Activated B cell treated with CpG ODN at 0.5 μM for 24 hours (primary cell): ENCODE measurements around the gene TMCO4. TPM values are rescaled to one million over a fixed set of nuclear protein-coding genes. Genes with fewer than 3 reads are reported as not detected.

ENCODE experiments used
- ATAC-seq: fragments of 200-7000 bp; cut with Tn5 transposase; one replicate; pipeline ENCODE4 v1.10.0; 2021; ENCODE audit warnings: low read depth, mild to moderate bottlenecking, moderate library complexity
- CTCF ChIA-PET: fragments of 350-600 bp; sonication (Branson Sonifier 250); formaldehyde crosslinking; loops from one replicate; lab custom pipeline; 2021; ENCODE audit warnings: antibody characterized with exemption; lab: Charles Lee
- POLR2A ChIA-PET: fragments of 350-600 bp; sonication (Branson Sonifier 250); formaldehyde crosslinking; loops from one replicate; lab custom pipeline; 2021; ENCODE audit warnings: antibody characterized with exemption; lab: Charles Lee
- DNase-seq: peaks from one replicate; pipeline ENCODE4 v3.0.0; 2022
- H3K27ac Mint-ChIP-seq: one replicate; pipeline ENCODE4 v1.8.0; 2020; ENCODE audit warnings: mixed read lengths
- H3K27me3 Mint-ChIP-seq: one replicate; pipeline ENCODE4 v1.8.0; 2021; ENCODE audit warnings: mixed read lengths
- H3K36me3 Mint-ChIP-seq: one replicate; pipeline ENCODE4 v1.8.0; 2021; ENCODE audit warnings: low read depth, mixed read lengths
- H3K4me1 Mint-ChIP-seq: one replicate; pipeline ENCODE4 v1.8.0; 2021; ENCODE audit warnings: mixed read lengths
- H3K4me3 Mint-ChIP-seq: one replicate; pipeline ENCODE4 v1.8.0; 2020; ENCODE audit warnings: mild to moderate bottlenecking, mixed read lengths
- H3K9me3 Mint-ChIP-seq: one replicate; pipeline ENCODE4 v1.8.0; 2020; ENCODE audit warnings: mixed read lengths
- CTCF ChIP-seq: fragments of 200-600 bp; IDR thresholded peaks from one replicate; pipeline ENCODE4 v1.8.0; 2022; ENCODE audit warnings: antibody characterized with exemption, mild to moderate bottlenecking
- intact Hi-C: fragments of 100-400 bp; cut with micrococcal nuclease; formaldehyde crosslinking; loops from one replicate; pipeline ENCODE4 v1.15.1; 2024
- total RNA-seq: library from RNA; stranded (reverse); gene quantifications from 2 replicates; pipeline ENCODE4 v1.2.3, GENCODE V29; 2022

Gene TMCO4
- total RNA-seq, 1 donor from 2014 or later, result 22.3 TPM

DNA sequence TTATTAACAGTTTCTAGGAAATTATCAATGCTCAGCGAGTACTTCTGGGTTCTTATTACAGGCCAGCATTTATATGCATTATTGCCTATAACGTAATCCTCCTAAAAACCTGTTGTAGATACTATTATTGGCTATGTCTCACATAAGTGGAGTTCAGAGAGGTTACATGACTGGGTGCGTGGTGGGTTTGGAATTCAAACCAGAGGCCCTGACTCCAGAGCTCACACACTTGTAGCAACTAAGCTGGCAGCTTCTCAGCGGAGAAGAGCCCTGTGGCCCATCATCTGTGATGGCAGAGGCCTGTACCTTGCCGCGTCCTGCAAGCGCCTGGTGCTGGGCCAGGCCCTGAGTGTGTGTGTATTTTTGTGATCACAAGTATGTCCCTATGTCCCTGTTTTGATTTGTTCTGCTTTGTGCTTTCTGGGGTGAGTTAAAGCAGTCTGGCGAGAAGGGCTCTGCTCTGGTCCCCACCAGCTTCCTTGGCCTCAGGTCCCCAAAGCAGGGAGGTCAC, 68.3 kb downstream of the TMCO4 start:
- Mint-ChIP-seq H3K27ac (no peak overlapping the region), H3K9me3 (no peaks in the 10 kb centered on the region), H3K27me3 (no peaks in the 10 kb centered on the region), H3K36me3 (peaks cover 76% of the 10 kb centered on the region), H3K4me1 (no peaks in the 10 kb centered on the region), H3K4me3 (no peak overlapping the region)
- no peak for TF ChIP-seq CTCF
- POLR2A ChIA-PET, result no interaction called here
- intact Hi-C loops, result no loop called here
- ATAC-seq (no peak), DNase-seq (no peak)
- CTCF ChIA-PET, result interaction anchor here (1.1 kb wide), 1 partner anchor 27 kb away, joined by 3 read pairs; no protein-coding TSS in a partner anchor

GRCh38 chr1:19730793-19731192, 68.9 kb downstream of the TMCO4 start:
- H3K4me1 Mint-ChIP-seq, result no peaks in the 10 kb centered on the region
- ATAC-seq (no peak), DNase-seq (no peak)
- ChIA-PET CTCF (interaction anchor here (1.1 kb wide), 1 partner anchor 26 kb away, joined by 3 read pairs; no protein-coding TSS in a partner anchor), POLR2A (no interaction called here)
- H3K9me3 Mint-ChIP-seq, result no peaks in the 10 kb centered on the region
- no peak overlapping the region for H3K27ac Mint-ChIP-seq
- intact Hi-C loops, result no loop called here
- no peak overlapping the region for H3K4me3 Mint-ChIP-seq
- peaks cover 72% of the 10 kb centered on the region for H3K36me3 Mint-ChIP-seq
- TF ChIP-seq CTCF, result no peak
- H3K27me3 Mint-ChIP-seq, result no peaks in the 10 kb centered on the region

- CTCF ChIA-PET, result interaction anchor here (1.3 kb wide), 1 partner anchor 14 kb away, joined by 3 read pairs; no protein-coding TSS in a partner anchor
These were observed 69.5 kb downstream of the TMCO4 start for GRCh38 chr1:19730232-19730631.

GRCh38 chr1:19728413-19729145, 71.1 kb downstream of the TMCO4 start:
- CTCF ChIA-PET, result interaction anchor here (1.3 kb wide), 1 partner anchor 12 kb away, joined by 3 read pairs; no protein-coding TSS in a partner anchor

More at GRCh38 chr1:19730232-19730631, 69.5 kb downstream of the TMCO4 start:
- intact Hi-C loops, result no loop called here
- Mint-ChIP-seq H3K36me3 (peaks cover 69% of the 10 kb centered on the region), H3K4me1 (no peaks in the 10 kb centered on the region), H3K9me3 (no peaks in the 10 kb centered on the region), H3K27ac (no peak overlapping the region), H3K4me3 (no peak overlapping the region), H3K27me3 (no peaks in the 10 kb centered on the region)
- no peak for ATAC-seq
- POLR2A ChIA-PET, result no interaction called here
- TF ChIP-seq CTCF, result no peak
- no peak for DNase-seq

More at GRCh38 chr1:19728413-19729145, 71.1 kb downstream of the TMCO4 start:
- no peak for TF ChIP-seq CTCF
- Mint-ChIP-seq H3K27ac (no peak overlapping the region), H3K4me3 (no peak overlapping the region), H3K27me3 (no peaks in the 10 kb centered on the region), H3K4me1 (no peaks in the 10 kb centered on the region), H3K9me3 (no peaks in the 10 kb centered on the region), H3K36me3 (peaks cover 65% of the 10 kb centered on the region)
- POLR2A ChIA-PET, result no interaction called here
- DNase-seq, result no peak
- no peak for ATAC-seq
- intact Hi-C loops, result no loop called here
